Measurements from ENCODE around the gene ARL17B.

- no peak; the same call in 1 of the 2 replicates for TF ChIP-seq TAF1 (IDR thresholded peaks at IDR 0.05; ENCODE audit: low read depth)
- TF ChIP-seq EGR1 (IDR thresholded peaks at IDR 0.05), result no peak
- TF ChIP-seq, protein P1, sequence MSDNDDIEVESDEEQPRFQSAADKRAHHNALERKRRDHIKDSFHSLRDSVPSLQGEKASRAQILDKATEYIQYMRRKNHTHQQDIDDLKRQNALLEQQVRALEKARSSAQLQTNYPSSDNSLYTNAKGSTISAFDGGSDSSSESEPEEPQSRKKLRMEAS (IDR thresholded peaks at IDR 0.05), result 0 out of 2 replicates have a peak, but pooled peaks have one; percentile 30
- TF ChIP-seq CEBPB (IDR thresholded peaks at IDR 0.05), result no peak
- TF ChIP-seq YY1 (IDR thresholded peaks at IDR 0.05; ENCODE audit: low read depth), result no peak
Observed at GRCh38 chr17:46266656-46267544, 94.7 kb downstream of the ARL17B start.
